NCI-H82 treated with DMSO at 0.1 percent for 48 hours (cell line): ENCODE results near the gene MAPRE2.

Source experiments
- DNase-seq: peaks from one replicate; lab custom pipeline; 2025; ENCODE audit not compliant: unreplicated experiment; lab: John Stamatoyannopoulos, UW

The MAPRE2 gene

DNA sequence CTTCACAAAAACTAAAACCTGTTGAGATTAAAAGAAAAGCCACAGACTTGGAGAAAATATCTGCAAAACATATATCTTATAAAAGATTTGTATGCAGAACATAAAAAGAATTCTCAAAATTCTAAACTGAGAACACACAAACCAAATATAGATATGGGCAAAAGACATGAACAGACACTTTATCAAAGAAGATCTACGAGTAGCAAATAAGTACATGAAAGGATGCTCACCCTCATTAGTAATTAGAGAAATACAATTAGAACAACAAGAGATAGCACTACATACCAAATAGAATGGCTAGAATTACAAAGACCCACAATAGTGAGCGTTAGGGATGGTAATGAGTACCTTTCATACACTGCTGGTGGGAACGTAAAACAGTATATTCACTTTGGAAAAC is 135.7 kb downstream of the MAPRE2 start:
- DNase-seq = no peak

DNA sequence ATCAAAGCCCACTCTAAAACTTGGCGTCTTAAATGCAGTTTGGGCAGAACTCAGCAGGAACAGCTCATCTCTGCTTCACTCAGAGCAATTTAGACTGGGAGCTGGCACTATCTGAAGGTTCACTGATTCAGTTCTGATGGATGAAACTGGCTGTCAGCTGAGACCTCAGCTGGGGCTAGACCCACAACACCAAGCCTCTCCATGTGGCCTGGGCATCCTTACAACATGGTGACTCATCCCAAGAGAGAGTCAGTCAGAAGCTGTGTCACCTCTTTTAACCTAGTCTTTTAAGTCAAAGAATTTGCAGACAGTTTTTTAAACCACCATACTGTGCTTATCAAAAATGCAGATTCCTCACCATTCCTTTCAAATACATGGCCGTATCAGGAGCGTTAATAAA is 137.0 kb downstream of the MAPRE2 start:
- no peak for DNase-seq

DNA sequence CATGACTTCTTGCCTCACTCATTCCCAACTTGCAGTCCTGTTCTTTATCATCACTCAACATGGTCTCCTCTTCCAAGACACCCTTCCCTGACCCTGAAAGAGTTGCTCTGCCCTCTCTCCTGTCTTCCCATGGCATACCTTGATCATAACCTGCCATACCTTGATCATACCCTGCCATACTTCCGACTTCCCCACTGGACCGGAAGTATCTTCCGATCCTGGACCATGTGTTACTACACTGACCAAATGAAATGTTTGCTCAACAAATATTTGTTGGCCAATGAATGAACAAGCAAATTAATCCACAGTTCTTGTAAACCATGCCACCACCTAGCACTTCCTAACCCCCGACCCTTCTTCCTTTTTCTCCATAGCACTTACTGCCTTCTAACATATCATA is 138.7 kb downstream of the MAPRE2 start:
- DNase-seq = no peak

DNA sequence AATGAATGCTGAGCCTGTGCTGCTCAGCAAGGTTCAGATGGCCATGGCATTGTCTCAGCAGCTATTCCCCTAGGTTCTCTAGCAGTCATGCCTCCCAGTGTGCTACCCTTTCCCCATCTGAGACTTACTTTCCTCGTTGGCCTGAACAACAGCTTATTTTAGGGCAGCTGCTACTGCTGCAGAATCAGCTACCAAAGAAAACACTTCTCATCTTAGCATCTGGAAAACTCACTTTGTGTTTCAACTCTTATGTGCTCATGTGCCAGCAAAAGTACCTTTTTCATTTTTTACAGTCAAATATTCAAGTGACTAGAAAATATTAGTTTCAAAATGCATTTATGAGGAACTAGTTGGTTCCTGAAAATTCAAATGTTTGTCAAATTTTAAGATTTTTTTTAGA is 139.2 kb downstream of the MAPRE2 start:
- no peak for DNase-seq

DNA sequence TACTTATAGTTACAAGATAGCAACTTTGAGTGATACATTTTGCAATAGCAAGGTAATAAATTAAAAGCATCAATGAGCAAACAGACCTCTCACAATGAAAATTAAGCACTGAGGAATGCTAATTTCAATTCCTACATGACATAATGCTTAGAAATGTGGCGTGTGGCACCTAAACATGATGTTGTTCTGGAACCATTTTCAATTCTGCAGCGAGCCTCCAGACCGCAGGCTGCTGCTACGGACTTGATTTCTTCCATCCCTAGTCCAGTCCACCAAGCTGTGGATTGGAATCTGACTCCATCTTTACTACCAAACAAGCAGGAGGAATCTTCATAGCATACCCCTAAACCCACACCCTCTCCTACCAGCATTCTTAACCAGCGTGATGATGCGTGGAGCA is 140.9 kb downstream of the MAPRE2 start:
- no peak for DNase-seq

DNA sequence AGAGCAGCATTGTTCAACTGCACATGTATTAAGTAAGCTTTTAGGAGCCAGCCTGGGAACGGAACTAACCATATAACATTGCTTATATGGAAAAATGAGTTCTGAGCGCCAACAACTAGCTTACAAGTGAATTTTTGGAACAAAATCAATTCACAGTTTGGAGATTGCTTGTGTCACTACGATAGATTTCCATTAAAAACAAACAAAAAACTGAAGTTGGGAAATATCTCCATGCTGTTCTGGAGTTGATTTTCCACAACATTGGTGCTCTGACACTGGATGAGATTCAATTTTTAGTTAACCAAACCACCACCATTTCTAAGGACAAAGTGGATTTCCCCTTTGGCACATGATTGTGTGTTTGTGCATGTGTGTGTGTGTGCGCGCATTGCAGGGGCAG is 142.7 kb downstream of the MAPRE2 start:
- no peak for DNase-seq

DNA sequence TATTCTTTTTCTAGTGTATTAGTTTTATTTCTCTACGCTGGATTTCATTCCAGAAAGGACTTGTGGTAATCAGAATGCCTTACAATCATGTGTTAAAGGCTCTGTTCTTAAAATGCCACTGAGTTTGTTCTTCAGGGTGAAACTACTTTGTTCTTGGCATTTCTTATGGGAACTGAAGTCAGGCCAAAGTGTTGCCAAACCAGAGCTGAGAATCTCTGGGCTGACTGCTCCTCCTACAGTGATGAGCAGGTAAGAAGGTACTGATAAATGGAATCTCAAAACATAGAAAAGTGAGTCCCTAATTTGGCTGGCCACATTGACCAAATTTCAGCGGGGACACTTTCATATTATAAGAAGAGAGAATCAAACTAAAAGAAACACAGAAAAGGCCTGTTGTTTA is 144.6 kb downstream of the MAPRE2 start:
- DNase-seq = no peak

DNA sequence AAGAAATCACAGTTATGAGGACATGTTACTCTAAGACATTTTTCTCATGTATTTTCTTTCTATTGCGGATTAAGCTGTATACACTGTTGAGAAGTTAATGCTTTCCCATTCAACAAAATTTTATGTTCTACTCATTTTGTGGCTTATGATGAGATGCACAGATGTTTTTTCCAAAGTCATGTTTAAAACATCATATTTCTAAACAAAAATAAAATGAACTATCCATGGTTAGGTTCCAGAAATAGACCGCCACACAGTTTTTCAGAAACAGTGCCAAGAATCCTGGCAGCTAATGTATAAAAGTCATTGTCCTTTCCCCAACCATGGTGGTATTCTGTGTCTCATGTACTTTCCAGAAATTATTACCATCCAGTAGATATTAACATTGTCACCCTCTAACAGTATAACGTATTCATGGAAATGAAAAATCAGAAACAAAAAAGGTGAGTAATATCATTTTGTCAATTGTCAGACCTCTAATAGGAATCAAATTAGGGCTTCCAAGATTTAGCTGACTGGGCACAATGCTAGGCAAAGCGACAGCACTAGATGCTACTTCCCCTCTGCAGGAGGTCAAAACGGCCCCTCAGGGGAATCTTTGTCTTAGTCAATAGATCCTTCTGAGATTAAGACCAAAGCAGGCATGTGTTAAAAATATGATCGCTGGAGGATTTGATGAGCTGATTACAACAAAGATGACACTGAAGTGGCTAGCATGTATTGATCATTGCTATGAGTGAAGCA is 145.2 kb downstream of the MAPRE2 start:
- DNase-seq = no peak

DNA sequence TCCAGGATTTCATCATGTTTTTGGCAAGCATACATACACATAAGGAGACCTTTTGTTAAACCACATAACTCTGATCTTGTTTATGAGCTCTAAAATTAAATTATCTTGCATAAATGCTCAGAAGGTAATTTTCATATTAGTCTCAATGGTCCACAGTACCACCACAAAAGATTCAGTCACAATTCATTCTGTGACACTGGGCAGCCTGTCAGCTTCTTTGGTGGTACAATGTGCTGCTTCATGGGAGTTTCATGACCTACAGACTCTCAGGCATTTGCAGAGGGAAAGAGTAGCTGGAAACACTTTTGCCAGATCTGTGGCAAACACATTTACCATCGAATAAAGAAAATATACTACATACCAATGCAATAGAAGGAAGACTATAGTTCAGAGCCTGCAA is 148.3 kb downstream of the MAPRE2 start:
- no peak for DNase-seq

DNA sequence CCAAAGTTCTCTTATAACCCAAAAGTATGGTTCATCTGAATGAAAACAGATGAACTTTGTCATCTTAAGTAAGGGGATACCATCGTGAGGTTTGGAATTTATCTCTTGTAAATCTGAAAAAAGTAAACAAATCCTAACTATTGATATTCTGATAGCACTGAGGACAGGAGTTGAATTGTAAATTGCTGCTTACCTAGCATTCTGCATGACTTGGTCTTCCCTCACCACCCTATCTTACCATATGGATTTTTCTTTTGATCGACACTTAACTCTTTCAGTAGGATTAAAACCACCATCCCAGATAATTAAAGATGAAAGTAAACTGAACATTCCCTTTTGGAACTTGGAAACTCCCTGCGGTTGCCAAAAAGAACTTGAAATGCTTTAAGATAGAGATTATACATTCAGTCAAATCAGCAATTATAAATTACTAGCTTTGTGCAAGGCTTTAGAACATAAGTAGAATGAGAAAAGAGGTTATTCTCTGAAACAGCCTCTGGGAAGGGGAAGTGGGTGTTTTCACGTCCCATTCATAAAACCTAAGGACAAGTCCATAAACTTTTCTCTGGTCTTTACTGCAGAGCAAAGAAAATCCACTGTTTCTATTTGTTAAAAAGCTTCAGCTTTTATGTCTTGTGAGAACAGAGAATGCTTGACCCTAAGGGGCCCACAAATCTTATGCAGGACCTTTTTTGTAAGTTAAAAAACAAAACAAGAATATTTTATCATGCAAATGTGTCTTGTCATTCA is 149.9 kb downstream of the MAPRE2 start:
- DNase-seq = no peak

DNA sequence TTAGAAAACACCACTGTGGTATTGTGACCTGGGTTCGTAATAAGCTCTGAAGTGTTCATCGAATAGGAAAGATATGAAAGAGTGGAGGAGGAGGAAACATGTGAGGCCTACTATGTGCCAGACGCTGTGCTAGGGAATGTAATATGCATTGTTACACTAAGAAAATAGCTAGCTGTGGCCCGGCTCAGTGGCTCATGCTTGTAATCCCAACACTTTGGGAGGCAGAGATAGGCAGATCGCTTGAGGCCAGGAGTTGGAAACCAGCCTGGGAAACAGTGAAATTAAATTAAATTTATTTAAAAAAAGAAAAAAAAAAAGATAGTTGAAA is 150.4 kb downstream of the MAPRE2 start:
- no peak for DNase-seq

DNA sequence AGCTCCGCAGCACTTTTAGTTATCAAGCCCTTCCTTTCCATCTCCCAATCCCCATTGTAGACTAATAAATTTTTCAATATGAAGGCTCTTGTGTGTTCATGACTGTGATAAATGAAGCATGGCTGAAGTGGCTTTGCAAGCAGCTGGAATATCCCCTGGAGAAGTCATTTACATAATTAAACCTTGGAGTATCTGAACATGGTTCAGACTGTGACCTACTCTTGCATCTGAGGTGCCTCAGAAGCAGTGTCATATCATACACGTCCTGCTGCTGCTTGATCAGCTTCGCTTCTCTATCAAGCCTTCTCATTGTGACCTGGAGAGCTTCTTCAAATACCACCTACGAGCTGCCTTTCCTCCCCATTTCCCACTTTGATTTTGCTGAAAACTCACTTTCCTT is 151.2 kb downstream of the MAPRE2 start:
- no peak for DNase-seq
